HG02571 (cell line): Measurements from ENCODE around the gene SPTLC2.

Source experiments
- ATAC-seq: cut with Tn5 transposase; IDR thresholded peaks from one replicate; pipeline ENCODE4 v1.9.1; 2021; ENCODE audit warnings: mild to moderate bottlenecking, moderate library complexity; ENCODE audit not compliant: unreplicated experiment

The SPTLC2 gene

DNA sequence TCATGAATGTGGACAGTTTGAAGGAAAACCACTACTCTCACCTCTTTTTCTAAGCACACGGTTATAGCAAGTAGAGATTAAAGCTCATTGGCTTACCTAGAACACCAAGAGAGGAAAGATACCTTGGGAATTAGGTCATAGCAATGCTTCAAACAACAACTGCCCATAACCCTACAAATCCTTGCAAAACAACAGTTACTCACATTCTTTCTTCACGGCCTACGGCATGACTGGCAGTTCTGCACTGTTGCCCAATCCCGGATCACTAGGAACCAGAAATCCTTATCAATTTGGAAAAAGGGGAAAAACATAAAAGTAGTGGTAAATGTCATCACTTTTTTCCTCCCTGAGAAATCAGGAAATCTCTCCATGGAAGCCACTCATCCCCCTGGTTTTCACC is 108.2 kb downstream of the SPTLC2 start:
- no peak for ATAC-seq

DNA sequence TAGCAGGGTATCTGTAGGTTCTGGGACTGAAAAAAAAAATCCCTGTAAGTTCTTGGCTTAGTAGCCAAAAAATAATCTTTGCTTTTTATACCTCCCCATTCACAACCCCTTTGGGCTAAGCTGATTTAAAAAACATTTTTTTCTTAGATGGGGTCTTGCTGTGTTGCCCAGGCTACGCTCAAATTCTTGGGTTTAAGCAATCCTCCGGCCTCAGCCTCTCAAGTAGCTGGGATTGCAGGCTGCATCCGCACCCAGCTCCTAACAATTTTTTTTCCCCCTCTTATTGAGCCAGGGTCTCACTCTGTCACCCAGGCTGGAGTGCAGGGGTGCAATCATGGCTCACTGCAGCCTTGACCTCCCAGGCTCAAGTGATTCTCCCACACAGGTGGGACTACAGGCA is 108.7 kb downstream of the SPTLC2 start:
- no peak for ATAC-seq

DNA sequence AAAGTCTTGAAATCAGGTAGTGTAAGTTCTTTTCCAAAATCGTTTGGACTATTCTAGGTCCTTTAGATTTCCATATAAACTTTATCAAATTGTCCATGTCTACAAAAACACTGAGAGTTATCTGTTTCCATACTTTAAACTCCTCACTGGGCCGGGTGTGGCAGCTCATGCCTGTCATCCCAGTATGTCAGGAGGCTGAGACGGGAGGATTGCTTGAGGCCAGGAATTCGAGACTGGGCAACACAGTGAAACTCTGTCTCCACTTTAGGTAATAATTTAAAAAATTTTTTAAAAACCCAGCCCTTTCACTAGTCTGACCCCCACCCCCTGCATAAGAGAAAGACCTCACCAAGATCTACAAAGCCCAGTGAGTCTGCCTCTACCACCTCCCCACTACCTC is 111.4 kb downstream of the SPTLC2 start:
- no peak for ATAC-seq

DNA sequence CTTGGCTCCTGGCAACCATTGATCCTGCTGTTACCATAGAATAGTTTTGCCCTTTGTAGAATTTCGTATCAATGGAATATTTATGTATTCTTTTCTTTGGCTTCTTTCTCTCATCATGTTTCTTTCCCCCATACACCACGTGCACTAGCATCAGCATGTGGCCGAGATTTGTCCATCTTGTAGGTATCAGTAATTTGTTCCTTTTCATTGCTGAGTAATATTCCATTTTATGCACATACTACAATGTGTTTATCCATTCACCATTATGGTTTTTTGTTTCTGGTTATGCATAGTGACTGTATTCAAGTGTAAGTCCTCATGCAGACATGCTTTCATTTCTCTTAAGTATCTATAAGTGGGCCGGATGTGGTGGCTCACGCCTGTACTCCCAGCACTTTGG is 113.3 kb downstream of the SPTLC2 start:
- no peak for ATAC-seq

DNA sequence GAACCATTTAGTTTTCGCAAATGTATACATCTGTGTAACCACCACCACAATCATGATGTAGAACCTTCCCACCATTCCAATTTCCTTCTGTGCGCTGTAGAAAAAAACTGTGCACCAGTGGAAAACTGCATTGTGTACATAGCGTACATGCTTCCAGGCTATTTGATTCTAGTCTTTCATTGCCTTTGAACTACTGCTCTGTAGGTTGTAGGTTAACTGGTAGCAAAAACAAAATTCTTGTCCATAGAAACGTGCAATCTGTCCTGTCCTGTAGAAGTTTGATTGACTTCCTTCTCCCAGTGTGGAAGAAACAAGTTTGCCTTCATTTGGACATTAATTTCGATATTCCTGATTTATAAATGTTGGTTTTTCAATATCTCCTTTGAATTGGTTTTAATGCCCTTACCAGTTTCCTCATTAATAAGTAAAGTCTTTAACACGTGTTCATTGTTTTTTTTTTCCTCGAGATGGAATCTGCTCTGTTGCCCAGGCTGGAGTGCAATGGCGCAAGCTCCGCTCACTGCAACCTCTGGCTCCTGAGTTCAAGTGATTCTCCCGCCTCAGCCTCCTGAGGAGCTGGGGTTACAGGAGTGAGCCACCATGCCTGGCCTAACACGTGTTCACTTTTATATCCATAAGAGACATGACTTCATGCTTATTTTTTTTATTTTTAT is 114.2 kb downstream of the SPTLC2 start:
- ATAC-seq: no peak

DNA sequence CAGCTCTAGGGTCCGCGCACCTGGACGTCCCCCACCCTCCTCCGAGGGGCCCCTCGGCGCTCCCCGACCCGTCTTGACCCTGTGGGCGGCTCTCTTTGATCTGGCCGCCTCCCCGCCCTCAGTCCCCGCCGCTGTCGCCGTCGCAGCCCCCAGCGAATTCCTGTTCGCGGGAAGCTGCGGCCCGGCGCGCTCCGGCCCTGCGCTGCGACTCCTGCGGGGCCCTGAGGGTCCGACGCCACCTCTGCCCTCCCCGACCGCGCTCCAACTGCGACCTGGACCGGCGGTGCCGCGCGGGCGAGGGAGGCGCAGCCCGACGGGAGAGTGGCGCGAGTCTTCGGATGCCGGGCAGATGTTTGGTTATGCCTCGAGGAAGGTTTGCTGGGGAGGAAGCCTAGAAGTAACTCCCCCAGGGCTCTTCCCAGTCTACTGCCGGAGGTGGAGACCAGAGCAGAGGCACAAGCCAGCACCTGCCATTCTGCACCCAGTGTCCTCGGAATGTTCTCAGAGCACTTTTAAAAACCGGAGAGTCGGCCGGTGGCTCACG is 117.4 kb downstream of the SPTLC2 start:
- ATAC-seq: peak; percentile 25

DNA sequence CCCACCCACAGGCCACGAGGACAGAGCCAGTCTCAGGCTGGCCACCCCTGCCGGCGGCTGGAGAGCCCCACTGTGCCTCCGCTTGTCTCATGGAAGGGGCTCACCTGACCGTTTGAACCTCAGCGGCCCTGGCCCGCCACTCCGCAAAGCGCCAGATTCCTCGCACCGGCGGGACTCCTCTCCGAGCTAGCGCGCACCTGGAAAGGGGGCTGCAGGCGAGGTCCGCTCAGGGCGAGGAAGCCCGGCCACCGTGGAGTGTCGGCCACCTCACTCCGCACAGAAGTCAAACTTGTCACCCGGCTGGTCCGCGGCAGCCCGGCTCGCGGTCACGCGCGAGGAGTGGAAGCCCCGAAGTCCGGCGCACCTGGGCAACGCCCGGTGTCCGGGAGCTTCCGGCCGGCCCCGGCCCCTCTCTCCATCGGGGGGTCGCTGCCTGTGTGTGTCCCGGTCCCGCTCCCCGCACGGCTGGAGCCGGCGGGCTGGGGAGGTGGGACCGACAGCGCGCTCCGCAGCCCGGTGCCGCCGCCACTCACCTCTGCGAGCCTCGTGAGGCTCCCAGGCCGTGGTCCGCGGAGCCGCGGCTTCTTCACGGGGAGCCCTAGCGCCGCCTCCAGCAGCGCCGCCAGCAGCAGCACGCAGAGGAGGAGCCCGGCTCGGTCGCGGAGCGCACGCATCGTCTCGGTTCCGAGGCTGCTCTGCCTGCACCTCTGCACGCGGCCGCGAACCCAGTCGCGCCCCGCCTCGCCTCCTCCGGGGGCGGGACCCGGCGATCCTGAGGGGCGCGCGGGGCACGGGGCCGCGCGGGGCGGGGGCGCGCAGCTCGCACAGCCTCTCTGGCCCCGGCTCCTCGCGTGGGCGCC is 118.1 kb downstream of the SPTLC2 start, which contains the start of gene ISM2:
ISM2 (minus strand) TSS at position 697 of the 860 bp plus-strand sequence; CDS start at position 674, 23 bp downstream.
- ATAC-seq: peak; percentile 66

DNA sequence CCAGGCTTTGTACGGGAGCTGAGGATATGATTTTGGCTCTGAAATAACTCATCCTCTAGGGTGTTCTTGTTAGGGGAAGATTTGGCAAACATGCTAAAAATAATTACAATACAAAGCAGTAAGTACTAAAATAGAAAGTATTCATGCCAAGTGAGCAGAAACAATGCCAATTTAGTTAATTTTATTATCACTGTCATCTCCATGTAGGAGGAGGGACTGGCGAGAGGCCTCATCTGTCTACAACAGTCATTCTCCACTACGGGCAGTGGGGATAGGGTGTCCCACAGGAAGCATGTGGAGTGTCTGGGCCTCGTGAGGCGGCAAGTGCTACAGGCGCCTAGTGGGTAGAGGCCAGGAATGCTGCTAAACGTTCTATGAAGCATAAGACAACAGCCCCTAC is 121.1 kb downstream of the SPTLC2 start:
- ATAC-seq: no peak

DNA sequence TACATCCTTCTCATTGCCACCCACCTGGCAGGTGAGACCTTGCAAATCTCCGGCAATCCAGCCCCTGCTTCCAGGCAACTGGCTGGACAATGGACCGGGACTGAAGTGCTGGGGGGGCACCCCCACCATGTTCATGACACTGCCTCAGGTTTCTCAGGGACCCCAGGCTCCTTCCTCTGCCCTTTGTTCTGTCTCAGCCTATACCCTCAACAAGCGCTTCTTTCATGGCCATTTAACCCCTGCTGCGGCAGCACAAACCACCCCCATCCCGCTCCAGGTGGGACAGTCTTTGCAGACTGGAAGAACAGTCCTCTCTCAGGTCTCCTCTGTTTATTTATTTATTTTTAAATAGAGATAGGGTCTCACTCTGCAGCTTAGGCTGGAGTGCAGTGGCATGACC is 125.4 kb downstream of the SPTLC2 start:
- no peak for ATAC-seq

DNA sequence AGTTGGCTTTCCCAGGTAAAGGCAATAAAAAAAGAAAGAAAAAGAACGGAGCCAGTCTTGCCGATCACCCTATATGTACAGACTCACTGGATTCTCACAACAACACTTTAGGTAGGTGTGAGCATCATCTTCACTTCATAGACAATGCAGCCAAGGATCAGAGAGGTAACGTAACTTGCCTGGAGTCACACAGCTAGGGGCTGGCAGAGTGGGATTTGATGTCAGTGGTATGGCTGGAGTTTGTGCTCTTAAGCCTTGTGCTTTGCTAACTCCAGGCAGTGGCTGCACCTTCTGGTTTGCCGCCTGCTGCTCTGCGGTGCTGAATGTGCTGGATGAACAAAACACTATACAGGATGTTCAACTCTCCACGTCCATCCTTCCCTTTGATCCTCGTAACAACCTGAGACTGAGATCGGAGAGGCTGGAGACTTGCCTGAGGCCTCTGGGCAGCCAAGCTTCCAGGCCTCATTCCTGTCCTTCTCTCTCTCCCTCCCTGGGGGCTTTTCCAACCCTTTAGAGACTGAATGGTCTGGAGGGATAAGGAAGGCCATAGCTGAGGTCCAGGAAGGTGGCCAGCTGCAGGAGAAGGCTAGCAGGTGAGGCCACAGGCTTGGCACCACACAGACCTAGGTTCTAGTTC is 126.0 kb downstream of the SPTLC2 start:
- no peak for ATAC-seq

DNA sequence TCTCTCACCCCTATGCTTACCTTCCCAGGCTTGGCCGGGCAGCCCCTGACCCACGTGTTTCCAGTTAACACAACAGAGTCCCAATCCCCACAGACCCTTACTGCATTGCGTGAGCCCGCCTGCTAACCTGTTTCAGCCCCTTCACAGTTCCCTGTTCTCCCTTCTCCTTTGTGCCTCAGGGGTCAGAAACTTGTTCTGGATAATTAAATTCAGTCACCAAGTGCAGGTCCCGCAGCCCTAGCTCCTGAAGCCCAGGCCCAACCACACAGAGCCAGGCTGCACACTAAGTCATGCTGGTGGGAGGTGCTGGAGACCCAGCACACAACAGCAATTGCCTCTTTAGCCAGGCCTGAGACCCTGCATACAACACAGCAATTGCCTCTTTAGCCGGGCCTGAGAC is 127.4 kb downstream of the SPTLC2 start:
- ATAC-seq: no peak

DNA sequence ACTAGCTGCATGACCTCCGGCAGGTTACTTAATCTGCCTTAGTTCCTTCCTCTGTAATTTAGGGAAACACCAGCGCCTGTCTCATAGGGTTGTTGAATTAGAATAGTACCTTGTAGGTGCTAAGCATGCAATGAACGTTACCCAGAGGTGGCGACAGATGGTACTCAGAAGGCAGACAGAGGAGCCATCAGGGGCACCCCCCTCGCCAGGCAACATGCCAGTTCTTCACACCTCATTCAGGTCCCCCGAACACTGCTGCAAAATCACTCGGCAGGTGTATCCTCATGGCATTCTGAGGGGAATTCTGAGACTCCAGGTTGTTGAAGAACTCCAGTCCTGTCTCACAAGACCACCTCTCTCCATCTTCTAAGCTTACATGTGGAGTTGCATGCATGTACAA is 127.9 kb downstream of the SPTLC2 start:
- no peak for ATAC-seq

DNA sequence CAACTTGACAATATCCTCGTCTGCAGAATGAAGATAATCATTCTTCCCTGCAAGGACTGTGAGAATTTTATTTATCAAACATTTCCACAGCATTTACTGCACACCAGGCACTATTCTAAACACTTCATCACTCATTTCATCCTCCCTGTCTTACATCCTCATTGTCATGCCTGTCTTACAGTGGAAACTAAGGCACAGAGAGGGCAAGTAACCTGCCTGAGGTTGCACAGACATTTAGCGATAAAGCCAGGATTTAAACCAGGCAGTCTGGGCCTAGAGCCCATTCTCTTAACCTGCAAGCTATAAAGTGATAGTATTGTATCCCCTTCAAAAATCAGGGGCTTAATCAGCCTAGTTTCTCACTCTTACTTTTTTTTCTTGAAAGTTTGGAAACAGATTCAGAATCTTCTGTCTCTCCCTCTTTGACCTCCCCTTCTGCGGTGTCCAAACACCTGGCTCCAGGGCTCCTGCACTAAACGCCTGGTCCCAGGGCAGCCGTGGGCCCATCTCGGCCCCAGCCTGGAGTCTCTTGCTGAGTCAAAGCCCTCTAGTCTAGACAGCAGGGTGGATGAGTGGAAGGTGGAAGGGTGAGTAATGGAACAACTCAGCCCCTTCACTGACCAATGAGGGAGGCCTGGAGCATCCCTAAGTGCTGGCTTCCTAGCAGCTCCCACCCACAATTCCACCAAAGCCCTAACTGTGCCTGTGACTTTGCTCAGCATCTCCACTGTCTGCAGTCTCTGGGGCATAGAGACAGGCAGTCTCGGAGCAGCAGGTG is 130.3 kb downstream of the SPTLC2 start:
- ATAC-seq: no peak

DNA sequence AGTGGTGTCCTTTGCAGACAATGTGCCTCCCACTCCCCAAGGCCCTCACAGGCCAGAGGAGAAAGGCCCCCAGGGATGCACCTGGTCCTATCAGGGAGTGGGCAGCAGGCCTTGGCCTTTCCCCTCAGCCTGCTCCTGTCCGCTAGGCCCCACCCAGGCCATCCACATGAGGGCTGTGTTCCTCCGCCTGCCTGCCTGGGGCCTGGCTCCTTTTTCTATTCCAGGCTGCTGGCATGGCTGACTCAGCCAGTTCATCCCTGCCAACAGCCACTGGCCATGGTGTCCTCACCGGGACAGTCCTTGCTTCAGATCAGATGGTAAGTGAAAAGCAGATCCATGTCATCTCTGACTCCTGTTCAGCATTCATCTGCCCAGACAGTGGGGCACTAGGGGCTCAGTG is 131.2 kb downstream of the SPTLC2 start:
- ATAC-seq: no peak

DNA sequence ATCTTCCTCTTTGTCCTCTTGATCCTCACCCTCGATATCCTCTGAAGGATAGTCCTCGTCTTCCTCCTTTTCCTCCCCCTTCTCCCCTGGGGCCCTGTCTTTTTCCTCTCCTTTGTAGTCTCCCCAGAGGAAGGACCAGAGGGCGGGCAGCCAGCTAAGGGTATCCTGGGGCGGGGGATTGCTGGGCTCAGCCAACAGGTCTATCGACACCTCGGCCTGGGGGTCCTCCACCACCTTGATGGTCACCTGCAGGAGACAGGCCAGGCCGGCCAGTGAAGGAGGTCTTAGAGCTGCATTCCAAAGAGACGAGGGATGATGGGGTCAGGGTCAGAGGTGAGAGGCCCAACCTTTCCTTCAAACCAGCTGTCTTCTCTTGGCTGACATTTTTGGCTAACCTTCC is 134.0 kb downstream of the SPTLC2 start:
- no peak for ATAC-seq

DNA sequence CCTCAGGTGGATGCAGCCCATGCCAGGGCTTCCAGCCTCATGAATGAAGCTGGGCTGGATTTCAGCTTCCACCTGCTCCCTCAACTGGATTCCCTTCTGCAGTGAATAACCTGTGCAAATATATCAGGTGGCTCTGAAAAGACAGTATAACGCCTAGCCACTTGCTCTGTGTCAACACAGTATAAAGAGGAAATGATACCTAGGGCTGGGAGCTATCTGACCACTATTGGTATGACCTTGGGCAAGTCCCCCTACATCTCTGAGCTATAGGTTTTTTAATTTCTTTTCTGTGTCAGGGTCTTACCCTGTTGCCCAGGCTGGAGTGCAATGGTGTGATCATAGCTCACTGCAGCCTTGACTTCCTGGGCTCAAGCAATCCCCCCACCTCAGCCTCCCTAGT is 137.6 kb downstream of the SPTLC2 start:
- peak; percentile 83 for ATAC-seq

DNA sequence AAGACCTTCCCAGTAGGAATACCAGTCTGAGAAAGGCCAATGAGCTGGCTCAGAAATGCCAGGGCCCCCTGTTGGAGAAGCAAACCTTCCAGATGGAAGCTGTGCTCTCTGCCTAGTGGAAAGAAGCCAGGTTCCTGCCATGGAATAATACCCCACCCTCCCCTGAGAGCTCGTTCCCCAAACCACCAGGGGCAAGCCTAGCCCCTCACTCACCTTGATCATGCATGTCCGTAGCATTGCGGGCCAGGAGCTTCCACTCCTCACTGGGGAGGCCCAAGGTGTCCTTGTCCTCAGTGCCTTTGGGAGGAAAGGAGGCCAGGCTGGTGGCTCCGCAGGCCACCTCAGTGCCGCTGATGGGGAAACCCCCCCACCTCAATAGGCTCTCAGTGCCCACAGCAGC is 138.4 kb downstream of the SPTLC2 start:
- ATAC-seq: no peak

DNA sequence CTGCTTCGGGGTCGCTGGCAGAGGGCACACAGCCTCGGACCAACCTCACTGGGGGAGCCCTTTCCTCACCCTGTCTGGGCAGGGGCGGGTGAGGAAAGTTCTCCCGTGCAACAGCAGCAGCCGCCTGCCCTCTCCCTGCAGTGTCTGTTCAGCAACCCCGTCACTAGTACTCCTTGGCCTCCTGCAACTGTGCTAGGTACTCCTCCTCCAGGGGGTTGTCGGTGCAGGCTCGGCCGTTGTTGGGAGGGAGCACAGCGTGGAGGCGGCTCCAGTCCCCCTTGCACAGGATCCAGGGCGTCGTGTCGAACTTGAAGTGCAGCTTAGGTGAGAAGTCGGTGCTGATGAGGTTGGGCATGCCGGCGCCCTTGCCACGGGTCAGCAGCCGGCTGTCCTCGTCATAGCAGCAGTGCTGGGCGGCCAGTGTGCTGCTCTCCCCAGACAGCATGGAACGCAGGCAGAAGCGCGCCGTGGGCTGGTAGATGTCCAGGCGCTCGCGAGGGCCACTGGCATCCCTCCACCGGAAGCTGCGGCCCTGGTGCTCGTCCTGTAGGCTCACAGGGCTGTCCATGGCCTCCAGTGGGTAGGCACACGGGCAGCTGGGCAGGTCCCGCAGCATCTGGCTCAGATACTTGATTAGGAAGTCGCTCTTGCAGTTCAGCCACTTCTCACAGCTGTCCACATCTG is 140.9 kb downstream of the SPTLC2 start:
- ATAC-seq: no peak

DNA sequence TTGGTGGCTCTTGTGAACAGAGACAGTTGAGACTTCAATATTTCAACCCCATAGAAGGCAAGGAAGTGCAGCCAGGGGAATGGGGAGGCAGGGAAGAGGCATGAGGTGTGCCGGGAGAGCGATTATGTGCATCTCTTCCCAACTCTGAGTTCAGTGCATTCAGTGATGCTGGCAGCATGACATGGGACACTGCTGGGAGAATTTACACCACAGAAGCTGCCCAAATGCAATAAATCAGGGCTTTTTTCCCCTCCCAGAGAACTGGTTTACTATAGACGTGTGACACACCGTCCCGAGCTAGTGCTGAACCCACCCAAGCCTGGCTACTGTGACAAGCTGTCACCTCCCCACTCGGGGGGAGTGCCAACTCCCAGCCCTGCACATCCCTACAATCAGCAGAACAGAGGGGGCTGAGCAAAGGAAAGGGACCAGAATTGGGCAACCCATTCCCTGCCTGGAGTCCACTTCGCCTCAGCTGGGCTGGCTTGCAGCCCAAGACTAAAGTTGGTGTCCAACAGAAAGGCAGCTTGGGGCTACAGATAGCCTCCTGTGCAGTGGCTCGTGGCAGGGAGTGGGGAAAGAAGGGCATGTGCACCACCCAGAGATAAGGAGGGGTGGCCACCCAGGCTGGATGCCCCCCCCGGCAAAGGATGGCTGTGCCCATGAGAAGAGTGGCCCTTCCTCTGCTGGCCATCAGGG is 141.8 kb downstream of the SPTLC2 start:
- ATAC-seq: no peak

DNA sequence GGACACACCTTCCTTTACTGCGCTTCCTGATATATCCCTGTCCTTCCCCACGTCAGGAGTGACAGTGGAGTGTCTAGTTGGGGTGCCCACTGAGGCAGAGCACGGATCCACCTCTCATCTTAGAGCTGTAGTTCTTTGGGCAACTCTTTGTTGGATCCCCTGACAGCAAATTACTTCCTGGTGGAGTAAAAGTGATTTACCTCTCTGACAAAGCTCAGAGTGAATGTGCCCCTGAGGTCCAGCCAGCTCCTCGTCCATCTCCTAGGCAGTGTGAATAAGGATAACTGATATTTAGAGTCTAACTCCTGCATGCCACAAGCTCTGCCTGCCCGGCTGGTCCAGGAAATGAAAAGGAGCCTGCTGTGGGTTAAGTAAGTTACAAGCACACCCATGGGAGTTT is 142.5 kb downstream of the SPTLC2 start:
- ATAC-seq: no peak
